H9 (cell line): ENCODE data around the gene ACVR1C. TPM values are rescaled to one million over a fixed set of nuclear protein-coding genes. Genes with fewer than 3 reads are reported as not detected.

Experiments
- DNase-seq: peaks from one replicate; pipeline ENCODE4 v3.0.0-alpha.2; 2017
- H2AFZ ChIP-seq: one replicate; pipeline ENCODE4 v1.6.1; 2013; ENCODE audit warnings: mild to moderate bottlenecking, low read length, control low read depth, moderate library complexity
- H2AK5ac ChIP-seq: 2 replicates; pipeline ENCODE4 v1.6.1; 2013; ENCODE audit warnings: low read length, control low read depth, mixed read lengths; ENCODE audit not compliant: insufficient read length
- H2BK120ac ChIP-seq: one replicate; pipeline ENCODE4 v1.6.1; 2013; ENCODE audit warnings: low read depth, mild to moderate bottlenecking, low read length, control low read depth, inconsistent platforms; ENCODE audit not compliant: poor library complexity, severe bottlenecking
- H2BK12ac ChIP-seq: 2 replicates; pipeline ENCODE4 v1.6.1; 2013; ENCODE audit warnings: low read length, control low read depth, mixed read lengths, low read depth; ENCODE audit not compliant: insufficient read length
- H2BK15ac ChIP-seq: 2 replicates; pipeline ENCODE4 v1.6.1; 2013; ENCODE audit warnings: low read depth, low read length, control low read depth
- H2BK20ac ChIP-seq: one replicate; pipeline ENCODE4 v1.6.1; 2013; ENCODE audit warnings: low read depth, mild to moderate bottlenecking, low read length, control low read depth, inconsistent platforms; ENCODE audit not compliant: poor library complexity, severe bottlenecking
- H2BK5ac ChIP-seq: 2 replicates; pipeline ENCODE4 v1.6.1; 2013; ENCODE audit warnings: low read length, control low read depth, mixed read lengths; ENCODE audit not compliant: insufficient read length
- H3K14ac ChIP-seq: 2 replicates; pipeline ENCODE4 v1.6.1; 2013; ENCODE audit warnings: low read length, control low read depth; ENCODE audit not compliant: insufficient read depth
- H3K18ac ChIP-seq: 2 replicates; pipeline ENCODE4 v1.6.1; 2013; ENCODE audit warnings: low read depth, mild to moderate bottlenecking, mixed read lengths, low read length, control low read depth; ENCODE audit not compliant: insufficient read length
- H3K23ac ChIP-seq: 2 replicates; pipeline ENCODE4 v1.6.1; 2013; ENCODE audit warnings: low read length, control low read depth, mixed read lengths, low read depth; ENCODE audit not compliant: insufficient read length
- H3K23me2 ChIP-seq: 2 replicates; pipeline ENCODE4 v1.6.1; 2013; ENCODE audit warnings: low read depth, mild to moderate bottlenecking, mixed read lengths, low read length, control low read depth; ENCODE audit not compliant: insufficient read length, poor library complexity, severe bottlenecking
- H3K27ac ChIP-seq: 2 replicates; pipeline ENCODE4 v1.5.1; 2013; ENCODE audit warnings: low read length, control low read depth, mixed read lengths, low read depth; ENCODE audit not compliant: insufficient read length
- H3K27me3 ChIP-seq: 2 replicates; pipeline ENCODE4 v1.6.1; 2013; ENCODE audit warnings: low read length, control low read depth, inconsistent platforms; ENCODE audit not compliant: insufficient read depth
- H3K4ac ChIP-seq: 2 replicates; pipeline ENCODE4 v1.6.1; 2013; ENCODE audit warnings: low read depth, mild to moderate bottlenecking, control low read depth, inconsistent platforms, low read length, moderate library complexity
- H3K4me1 ChIP-seq: 2 replicates; pipeline ENCODE4 v1.6.1; 2013; ENCODE audit warnings: low read length, control low read depth, inconsistent platforms; ENCODE audit not compliant: insufficient read depth
- H3K4me2 ChIP-seq: 2 replicates; pipeline ENCODE4 v1.6.1; 2013; ENCODE audit warnings: low read length, control low read depth, mixed read lengths; ENCODE audit not compliant: insufficient read length, insufficient read depth
- H3K56ac ChIP-seq: 2 replicates; pipeline ENCODE4 v1.6.1; 2013; ENCODE audit warnings: low read depth, mild to moderate bottlenecking, mixed read lengths, low read length, control low read depth; ENCODE audit not compliant: insufficient read length
- H3K79me1 ChIP-seq: 2 replicates; pipeline ENCODE4 v1.6.1; 2013; ENCODE audit warnings: low read depth, mild to moderate bottlenecking, moderate library complexity, low read length, control low read depth, inconsistent platforms; ENCODE audit not compliant: insufficient read depth, poor library complexity, severe bottlenecking
- H3K79me2 ChIP-seq: 2 replicates; pipeline ENCODE4 v1.6.1; 2013; ENCODE audit warnings: low read length, control low read depth, inconsistent platforms; ENCODE audit not compliant: insufficient read depth
- H3K9ac ChIP-seq: 2 replicates; pipeline ENCODE4 v1.6.1; 2013; ENCODE audit warnings: low read length, control low read depth, mixed read lengths; ENCODE audit not compliant: insufficient read length; ENCODE audit errors: extremely low read depth
- H3K9me3 ChIP-seq: one replicate; pipeline ENCODE4 v1.6.1; 2013; ENCODE audit warnings: low read depth, low read length, inconsistent platforms; ENCODE audit not compliant: control insufficient read depth
- H3T11ph ChIP-seq: one replicate; pipeline ENCODE4 v1.6.1; 2013; ENCODE audit warnings: mild to moderate bottlenecking, low read length, control low read depth, inconsistent platforms
- H4K20me1 ChIP-seq: one replicate; pipeline ENCODE4 v1.6.1; 2013; ENCODE audit not compliant: control insufficient read depth, insufficient read length, insufficient read depth
- H4K5ac ChIP-seq: 2 replicates; pipeline ENCODE4 v1.6.1; 2013; ENCODE audit warnings: low read depth, mild to moderate bottlenecking, mixed read lengths, low read length, control low read depth; ENCODE audit not compliant: insufficient read length
- H4K8ac ChIP-seq: replicated peaks from 2 replicates; pipeline ENCODE4 v1.6.1; 2013; ENCODE audit warnings: low read length, control low read depth, mixed read lengths, low read depth; ENCODE audit not compliant: insufficient read length
- H4K91ac ChIP-seq: 2 replicates; pipeline ENCODE4 v1.6.1; 2013; ENCODE audit warnings: low read depth, mild to moderate bottlenecking, moderate library complexity, mixed read lengths, low read length, control low read depth; ENCODE audit not compliant: insufficient read length
- H3K27ac Mint-ChIP-seq, 3 experiments: 2 replicates in 2 of 3; 3 replicates in 1 of 3; pipeline ENCODE4 v1.8.0; 2020 to 2021; ENCODE audit warnings: mixed read lengths in 3 of 3, mild to moderate bottlenecking in 1 of 3, moderate library complexity in 1 of 3
- H3K27me3 Mint-ChIP-seq: 2 replicates; pipeline ENCODE4 v1.8.0; 2021; ENCODE audit warnings: low read depth, mild to moderate bottlenecking, moderate library complexity, mixed read lengths
- H3K36me3 Mint-ChIP-seq, 3 experiments: 2 replicates in 2 of 3; 3 replicates in 1 of 3; pipeline ENCODE4 v1.8.0; 2020 to 2021; ENCODE audit warnings: low read depth in 3 of 3, mixed read lengths in 3 of 3; ENCODE audit not compliant: insufficient read depth in 1 of 3
- H3K4me1 Mint-ChIP-seq, 2 experiments: 2 replicates each; pipeline ENCODE4 v1.8.0; 2020; ENCODE audit warnings: mixed read lengths in 2 of 2
- H3K4me3 Mint-ChIP-seq, 2 experiments: 2 replicates in 1 of 2; 3 replicates in 1 of 2; pipeline ENCODE4 v1.8.0; 2020 to 2021; ENCODE audit warnings: mild to moderate bottlenecking in 2 of 2, mixed read lengths in 2 of 2, moderate library complexity in 1 of 2
- H3K9me3 Mint-ChIP-seq, 2 experiments: 2 replicates in 1 of 2; 3 replicates in 1 of 2; pipeline ENCODE4 v1.8.0; 2020; ENCODE audit warnings: mild to moderate bottlenecking in 2 of 2, mixed read lengths in 2 of 2, moderate library complexity in 1 of 2
- CTCF ChIP-seq: fragments of 200-600 bp; sonication (generic); conservative IDR thresholded peaks from 3 replicates; pipeline ENCODE4 v1.8.0; 2021; ENCODE audit warnings: antibody characterized with exemption, mild to moderate bottlenecking
- total RNA-seq: library from RNA; stranded (reverse); gene quantifications from 2 replicates; pipeline ENCODE4 v1.2.1, GENCODE V29; 2021

ACVR1C gene
- total RNA-seq, 1 experiment from 2014 or later = 0.81 TPM

GRCh38 chr2:157644776-157645175 is 16.1 kb upstream of the ACVR1C start:
- Histone ChIP-seq H3K14ac (no peak overlapping the region), H3K79me1 (no peaks in the 10 kb centered on the region), H3K9me3 (no peaks in the 10 kb centered on the region), H3K79me2 (no peaks in the 10 kb centered on the region), H2BK120ac (no peak overlapping the region), H2BK20ac (no peak overlapping the region), H2AK5ac (no peak overlapping the region), H2BK12ac (no peak overlapping the region), H4K20me1 (no peaks in the 10 kb centered on the region), H3K27ac (no peak overlapping the region), H2BK5ac (no peak overlapping the region), H4K8ac (no peak overlapping the region), H3K27me3 (no peaks in the 10 kb centered on the region), H3K23me2 (no peaks in the 10 kb centered on the region), H3K4me1 (no peaks in the 10 kb centered on the region), H4K5ac (no peak overlapping the region), H3K18ac (no peak overlapping the region), H3K4ac (no peak overlapping the region), H2AFZ (no peak overlapping the region), H2BK15ac (no peak overlapping the region), H3K56ac (no peak overlapping the region), H3T11ph (no peak overlapping the region), H3K23ac (no peak overlapping the region), H3K9ac (no peak overlapping the region), H3K4me2 (no peak overlapping the region), H4K91ac (no peak overlapping the region)
- no peaks in the 10 kb centered on the region for H3K9me3 Mint-ChIP-seq
- no peaks in the 10 kb centered on the region for H3K4me1 Mint-ChIP-seq
- DNase-seq = no peak
- H3K36me3 Mint-ChIP-seq = no peaks in the 10 kb centered on the region
- no peak for TF ChIP-seq CTCF
- no peak overlapping the region for H3K27ac Mint-ChIP-seq
- peaks cover 11% of the 10 kb centered on the region for H3K27me3 Mint-ChIP-seq
- H3K4me3 Mint-ChIP-seq = no peak overlapping the region
